Mucosa of stomach (tissue), 1 donor: ENCODE results near the gene HHATL.

Experiments used
- H3K27me3 ChIP-seq: one replicate; pipeline ENCODE4 v1.7.0; 2013; ENCODE audit warnings: mild to moderate bottlenecking, low read length; ENCODE audit not compliant: control insufficient read depth, insufficient read depth
- H3K36me3 ChIP-seq: one replicate; pipeline ENCODE4 v1.7.0; 2013; ENCODE audit warnings: low read length; ENCODE audit not compliant: control insufficient read depth, insufficient read depth
- H3K4me1 ChIP-seq: one replicate; pipeline ENCODE4 v1.7.0; 2013; ENCODE audit warnings: mild to moderate bottlenecking, low read length; ENCODE audit not compliant: control insufficient read depth, insufficient read depth
- H3K4me3 ChIP-seq: one replicate; pipeline ENCODE4 v1.7.0; 2013; ENCODE audit warnings: low read length
- H3K9ac ChIP-seq: one replicate; pipeline ENCODE4 v1.7.0; 2013; ENCODE audit warnings: mild to moderate bottlenecking, low read length, moderate library complexity
- H3K9me3 ChIP-seq: one replicate; pipeline ENCODE4 v1.7.0; 2013; ENCODE audit warnings: mild to moderate bottlenecking, low read length, moderate library complexity; ENCODE audit not compliant: control insufficient read depth
- donor health status: Pancreatic carcinoma.

HHATL gene

DNA sequence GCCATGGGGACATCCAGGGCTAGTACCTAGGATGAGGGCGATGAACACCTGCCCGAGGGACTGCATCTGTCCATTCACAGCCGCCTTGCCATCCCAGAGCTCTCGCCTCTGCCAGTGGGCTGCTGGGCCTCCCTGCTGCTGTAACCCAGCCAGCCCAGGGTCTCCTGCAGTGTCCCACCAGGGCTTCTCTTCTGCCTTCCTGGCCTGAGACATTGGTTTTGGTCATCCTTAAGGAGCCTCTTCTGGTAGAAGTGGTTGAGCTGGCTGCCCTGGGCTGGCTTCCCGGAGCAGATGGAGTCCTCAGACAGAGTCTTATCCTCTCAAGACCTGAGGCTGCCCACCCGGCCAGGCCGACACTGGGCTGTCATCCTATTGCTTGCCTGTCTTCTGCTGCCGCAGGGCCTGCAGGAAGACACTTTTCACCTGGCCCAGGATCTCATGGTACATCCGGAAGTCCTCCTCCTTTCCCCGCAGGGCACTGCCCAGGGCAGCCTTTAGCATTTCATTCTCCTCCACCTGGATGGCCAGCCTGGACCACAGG is 6.1 kb upstream of the HHATL start:
- Histone ChIP-seq H3K9me3 (no peaks in the 10 kb centered on the region), H3K4me3 (no peak overlapping the region), H3K27me3 (peaks cover 8% of the 10 kb centered on the region), H3K9ac (no peak overlapping the region), H3K36me3 (no peaks in the 10 kb centered on the region), H3K4me1 (no peaks in the 10 kb centered on the region)

DNA sequence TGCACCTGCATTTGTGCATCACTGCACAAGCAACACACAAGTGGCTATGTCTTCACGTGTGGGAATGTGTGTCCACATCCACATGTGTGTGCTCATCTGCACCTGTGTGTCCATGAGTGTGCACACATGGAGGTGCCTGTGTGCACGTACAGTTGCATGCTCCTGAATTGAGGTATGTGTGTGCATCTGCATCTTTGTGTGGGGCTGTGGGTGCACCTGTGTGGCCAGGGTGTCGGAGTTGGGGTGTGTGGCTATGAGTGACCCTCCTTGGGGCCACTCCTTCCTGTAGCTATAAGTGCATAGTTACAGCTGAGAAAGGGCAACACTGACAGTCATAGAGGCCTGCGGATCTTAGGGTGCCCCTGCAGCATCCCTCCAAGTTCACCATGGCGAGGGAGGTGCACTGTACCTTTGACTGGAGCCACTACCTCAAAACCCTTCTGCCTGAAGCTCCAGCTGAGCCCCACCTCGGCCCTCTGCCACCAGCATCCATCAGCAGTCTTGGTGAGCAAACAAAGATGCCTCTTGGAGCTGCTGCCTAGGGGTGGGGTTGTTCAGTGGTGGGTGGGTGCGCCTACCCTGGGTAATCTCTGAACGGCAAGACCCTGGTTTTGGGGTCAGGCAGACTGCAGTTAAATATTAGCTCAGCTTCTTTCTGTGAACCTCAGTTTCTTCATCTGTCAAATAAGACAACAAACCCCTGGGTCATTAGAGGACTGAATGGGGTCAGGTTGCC is 5.2 kb upstream of the HHATL start:
- Histone ChIP-seq H3K9me3 (no peaks in the 10 kb centered on the region), H3K36me3 (no peaks in the 10 kb centered on the region), H3K4me1 (no peaks in the 10 kb centered on the region), H3K4me3 (no peak overlapping the region), H3K9ac (no peak overlapping the region), H3K27me3 (peaks cover 7% of the 10 kb centered on the region)

DNA sequence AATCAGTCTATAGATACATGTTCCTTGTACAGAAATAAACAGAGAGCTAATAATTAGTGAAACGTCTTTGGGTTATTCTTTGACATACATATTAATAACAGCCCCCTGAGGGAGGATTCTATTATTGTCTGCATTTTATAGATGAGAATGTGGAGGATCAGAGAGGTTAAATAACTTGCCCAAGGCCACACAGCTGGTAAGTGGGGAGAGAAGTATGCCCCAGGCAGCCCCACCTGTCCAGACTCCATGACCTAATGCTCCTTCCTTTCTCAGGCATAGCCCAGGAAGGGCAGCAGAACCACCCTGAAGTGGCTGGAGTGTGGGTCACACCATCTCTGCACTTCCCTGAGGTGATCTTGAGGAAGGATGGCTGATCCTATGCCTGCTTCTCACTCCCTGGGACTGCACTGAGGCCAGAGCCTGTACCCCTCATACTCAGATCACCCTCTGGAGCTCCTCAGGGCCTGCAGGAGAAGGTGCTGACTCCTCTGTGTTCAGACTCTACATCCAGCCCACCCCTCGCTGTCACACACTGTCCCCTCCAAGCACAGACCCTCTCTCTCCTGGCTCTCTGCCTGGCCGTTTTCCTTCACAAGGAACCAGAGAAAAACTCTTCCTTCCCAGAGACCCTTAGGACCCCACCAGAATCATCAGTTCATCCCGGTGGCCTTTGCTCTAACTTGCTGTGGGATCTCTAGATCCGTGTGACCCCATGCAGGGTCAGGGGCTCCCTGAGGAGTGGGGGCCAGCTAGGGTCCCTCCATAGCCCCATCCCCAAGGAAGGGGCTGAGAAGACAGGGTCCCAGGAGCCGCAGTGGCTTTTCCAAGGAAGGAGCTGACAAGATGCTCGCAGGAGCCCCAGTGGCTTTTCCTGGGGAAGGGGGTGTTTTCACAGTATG is 4.4 kb upstream of the HHATL start:
- H3K9me3 ChIP-seq = no peaks in the 10 kb centered on the region
- H3K27me3 ChIP-seq = peaks cover 3% of the 10 kb centered on the region
- no peaks in the 10 kb centered on the region for H3K4me1 ChIP-seq
- no peak overlapping the region for H3K9ac ChIP-seq
- no peaks in the 10 kb centered on the region for H3K36me3 ChIP-seq
- H3K4me3 ChIP-seq = no peak overlapping the region

DNA sequence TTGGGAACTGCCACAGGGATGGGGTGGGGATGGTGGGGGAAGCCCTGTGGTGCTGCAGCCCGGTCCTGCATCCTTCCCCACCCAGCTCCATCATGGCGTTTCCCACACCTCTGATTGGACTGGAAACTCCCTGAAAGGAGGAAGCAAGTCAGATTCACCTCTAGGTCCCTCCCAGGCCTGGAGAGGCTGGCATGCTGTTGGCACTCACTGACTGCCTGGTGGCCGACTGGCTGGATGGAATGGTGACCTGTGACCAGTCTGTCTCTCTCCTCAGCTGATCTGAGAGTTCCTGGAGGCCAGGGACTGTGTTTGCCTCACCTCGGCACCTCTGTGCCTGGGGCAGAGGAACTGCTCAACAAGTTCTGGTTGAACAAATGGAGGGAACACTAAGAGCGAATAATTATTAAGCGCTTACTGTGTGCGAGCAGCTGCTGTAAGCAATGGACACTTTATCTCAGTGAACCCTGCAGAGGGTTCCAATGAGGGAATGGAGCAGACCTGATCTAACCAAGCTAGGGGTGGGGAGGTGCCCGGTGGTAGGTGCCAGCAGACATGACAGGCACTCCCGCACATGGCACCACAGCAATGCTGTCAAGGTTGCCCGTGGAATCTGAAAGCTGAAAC is 3.5 kb upstream of the HHATL start:
- H3K4me3 ChIP-seq = no peak overlapping the region
- no peaks in the 10 kb centered on the region for H3K36me3 ChIP-seq
- no peaks in the 10 kb centered on the region for H3K9me3 ChIP-seq
- peaks cover 6% of the 10 kb centered on the region for H3K27me3 ChIP-seq
- no peaks in the 10 kb centered on the region for H3K4me1 ChIP-seq
- H3K9ac ChIP-seq = no peak overlapping the region

DNA sequence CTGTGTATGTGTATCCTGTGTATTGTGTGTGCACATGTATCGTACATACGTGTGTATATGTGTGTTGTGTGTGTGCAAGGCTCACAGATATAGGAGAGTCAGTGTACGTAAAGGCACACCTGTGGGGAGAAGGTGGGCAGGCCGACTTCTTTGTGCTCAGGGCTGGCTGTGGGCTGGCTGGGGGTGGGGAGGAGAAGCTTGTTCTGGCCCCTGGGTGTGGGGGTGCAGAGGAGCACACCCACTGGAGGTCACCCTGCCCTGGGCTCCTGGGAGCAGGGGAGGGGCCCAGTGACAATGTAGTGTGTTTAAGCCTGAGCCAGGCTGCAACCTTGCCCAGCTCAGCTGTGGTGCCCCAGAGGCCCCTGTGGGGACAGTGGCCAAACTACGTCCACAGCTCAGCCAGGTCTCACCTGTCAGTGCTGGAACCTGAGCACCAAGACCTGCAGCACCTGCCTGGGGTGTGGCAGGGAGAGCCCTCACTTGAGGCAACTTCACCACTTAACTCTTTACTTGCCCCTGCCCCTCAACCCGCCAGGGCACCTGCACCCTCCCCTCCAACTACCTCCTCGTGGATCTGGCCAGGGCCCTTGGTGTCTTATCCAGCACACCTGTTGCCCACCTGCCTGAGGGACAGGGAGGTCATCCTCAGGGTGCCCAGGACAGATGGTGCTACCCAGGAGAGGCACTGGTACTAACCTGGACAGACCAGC is 2.6 kb upstream of the HHATL start:
- H3K4me3 ChIP-seq = no peak overlapping the region
- H3K9me3 ChIP-seq = no peaks in the 10 kb centered on the region
- H3K36me3 ChIP-seq = no peaks in the 10 kb centered on the region
- H3K4me1 ChIP-seq = no peaks in the 10 kb centered on the region
- H3K27me3 ChIP-seq = peaks cover 7% of the 10 kb centered on the region
- H3K9ac ChIP-seq = no peak overlapping the region

DNA sequence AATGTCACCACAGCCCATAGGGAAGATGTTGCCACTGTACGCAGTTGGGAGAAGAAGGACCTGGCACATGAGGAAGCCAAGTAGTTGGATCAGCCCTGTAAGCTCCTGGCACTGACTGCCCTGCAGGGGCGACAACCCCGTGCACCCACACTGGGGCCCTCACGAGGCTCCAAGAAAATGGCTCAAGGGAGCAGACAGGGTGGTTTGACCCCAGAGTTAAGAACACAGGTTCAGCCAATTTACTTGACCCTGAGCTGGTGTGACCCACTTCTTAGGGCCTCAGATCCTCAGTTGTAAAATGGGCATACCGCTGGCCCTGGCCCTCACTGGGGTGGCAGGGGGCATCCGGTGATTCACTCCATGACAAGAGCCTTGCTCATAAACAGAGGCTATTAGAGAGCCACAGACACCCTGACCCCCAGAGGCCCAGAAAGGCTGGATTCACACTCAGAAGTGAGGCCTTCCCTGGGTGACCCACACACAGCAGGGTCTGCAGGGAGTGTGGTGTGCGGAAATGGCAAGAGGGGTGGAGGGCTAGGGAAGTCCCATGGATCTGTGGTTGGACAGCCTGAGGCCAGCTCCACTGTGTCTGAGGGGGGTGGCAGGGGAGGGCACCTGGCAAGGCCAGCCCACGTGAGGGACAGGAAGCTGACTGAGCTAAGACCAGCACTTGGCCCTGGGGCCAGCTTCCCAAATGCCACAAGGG is 1.7 kb upstream of the HHATL start:
- Histone ChIP-seq H3K4me3 (no peak overlapping the region), H3K36me3 (no peaks in the 10 kb centered on the region), H3K27me3 (peaks cover 7% of the 10 kb centered on the region), H3K4me1 (no peaks in the 10 kb centered on the region), H3K9me3 (no peaks in the 10 kb centered on the region), H3K9ac (no peak overlapping the region)

DNA sequence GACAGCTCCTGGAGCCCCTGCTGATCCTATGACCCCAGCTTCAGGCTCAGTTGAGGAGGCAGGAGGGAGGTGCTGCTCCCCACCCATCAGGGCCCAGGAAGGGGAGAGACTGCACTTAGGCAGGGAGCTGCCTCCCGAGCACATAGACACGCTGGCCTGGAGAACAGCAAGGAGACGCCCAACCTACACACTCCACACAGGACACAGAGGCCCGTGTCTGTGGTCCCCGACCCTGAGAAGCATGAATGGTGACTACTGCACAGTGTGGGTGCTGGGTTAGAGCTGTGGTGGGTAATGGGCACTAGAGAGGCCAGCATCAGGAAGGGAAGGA is 1.1 kb upstream of the HHATL start:
- no peaks in the 10 kb centered on the region for H3K4me1 ChIP-seq
- H3K9ac ChIP-seq = no peak overlapping the region
- no peaks in the 10 kb centered on the region for H3K36me3 ChIP-seq
- H3K4me3 ChIP-seq = no peak overlapping the region
- H3K9me3 ChIP-seq = no peaks in the 10 kb centered on the region
- H3K27me3 ChIP-seq = peaks cover 7% of the 10 kb centered on the region

DNA sequence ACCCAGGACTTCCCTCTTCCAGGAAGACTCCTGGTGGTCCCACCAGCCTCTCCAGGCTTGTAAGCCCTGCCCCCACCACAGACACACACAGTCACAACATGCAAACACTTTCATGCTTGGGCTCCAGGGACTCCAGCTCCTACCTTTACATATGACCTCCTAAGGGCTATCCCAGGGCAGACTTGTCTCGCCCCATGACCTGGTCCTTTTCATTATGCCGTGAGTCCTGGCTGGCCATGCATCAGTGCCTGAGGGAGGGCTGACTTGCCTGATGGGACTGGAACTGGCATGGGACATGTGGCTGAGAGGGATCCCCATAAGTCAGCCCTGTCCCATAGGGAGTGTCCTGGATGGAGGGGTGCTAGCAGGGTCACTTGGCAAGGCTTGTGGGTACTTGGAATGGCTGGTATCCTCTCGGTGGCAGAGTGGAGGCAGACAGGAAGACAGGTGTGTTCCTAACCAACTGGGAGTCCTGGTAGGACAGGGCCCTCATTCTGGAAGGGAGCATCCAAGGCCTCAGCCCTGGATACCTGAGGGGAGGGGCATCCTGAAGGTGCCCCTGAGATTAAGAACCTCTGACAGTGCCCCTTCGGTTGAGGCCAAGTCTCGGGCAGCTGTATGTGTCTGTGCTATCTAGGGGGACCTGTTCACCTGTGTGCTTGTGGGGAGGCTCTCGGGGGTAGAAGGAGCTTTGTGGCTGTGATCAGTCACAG is 540 bp upstream of the HHATL start:
- H3K9ac ChIP-seq = no peak overlapping the region

DNA sequence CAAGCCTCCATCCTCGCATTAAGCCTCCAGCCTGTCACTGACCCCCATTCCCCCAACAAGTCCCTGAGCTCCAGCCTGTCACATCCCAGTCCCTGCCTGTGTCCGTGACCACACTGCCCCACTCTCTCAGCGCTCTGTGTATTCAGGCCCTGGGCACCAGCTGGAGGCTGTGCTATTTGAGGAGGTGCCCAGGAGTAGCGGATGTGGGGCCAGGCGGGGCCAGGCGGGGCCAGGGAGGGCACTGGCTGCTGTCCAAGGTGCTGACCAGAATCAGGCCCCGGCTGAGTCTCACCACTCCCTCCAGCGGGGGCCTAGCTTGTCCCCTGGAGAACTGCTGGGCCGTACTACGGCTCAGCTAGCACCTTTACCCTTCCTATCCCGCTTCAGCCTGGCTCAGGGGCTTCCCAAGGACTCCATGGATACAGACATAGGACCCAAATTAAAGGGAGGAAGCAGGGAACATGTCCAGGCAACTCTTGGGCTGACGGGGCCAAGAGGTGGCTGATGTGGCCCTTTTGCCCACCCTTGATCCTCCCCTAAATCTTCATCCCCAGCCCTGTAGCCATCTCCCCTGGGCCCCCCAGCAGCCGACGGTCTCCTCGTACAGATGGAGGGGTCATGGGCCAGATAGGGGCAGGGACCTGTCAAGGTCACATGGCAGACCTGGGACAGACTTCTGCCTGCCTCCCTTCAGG is 1.1 kb downstream of the HHATL start:
- no peaks in the 10 kb centered on the region for H3K9me3 ChIP-seq
- peaks cover 4% of the 10 kb centered on the region for H3K27me3 ChIP-seq
- H3K9ac ChIP-seq = no peak overlapping the region
- no peaks in the 10 kb centered on the region for H3K36me3 ChIP-seq
- no peak overlapping the region for H3K4me3 ChIP-seq
- no peaks in the 10 kb centered on the region for H3K4me1 ChIP-seq

More for the DNA sequence above, 540 bp upstream of the HHATL start:
- Histone ChIP-seq H3K4me3 (no peak overlapping the region), H3K27me3 (peaks cover 7% of the 10 kb centered on the region), H3K36me3 (no peaks in the 10 kb centered on the region), H3K4me1 (no peaks in the 10 kb centered on the region), H3K9me3 (no peaks in the 10 kb centered on the region)

DNA sequence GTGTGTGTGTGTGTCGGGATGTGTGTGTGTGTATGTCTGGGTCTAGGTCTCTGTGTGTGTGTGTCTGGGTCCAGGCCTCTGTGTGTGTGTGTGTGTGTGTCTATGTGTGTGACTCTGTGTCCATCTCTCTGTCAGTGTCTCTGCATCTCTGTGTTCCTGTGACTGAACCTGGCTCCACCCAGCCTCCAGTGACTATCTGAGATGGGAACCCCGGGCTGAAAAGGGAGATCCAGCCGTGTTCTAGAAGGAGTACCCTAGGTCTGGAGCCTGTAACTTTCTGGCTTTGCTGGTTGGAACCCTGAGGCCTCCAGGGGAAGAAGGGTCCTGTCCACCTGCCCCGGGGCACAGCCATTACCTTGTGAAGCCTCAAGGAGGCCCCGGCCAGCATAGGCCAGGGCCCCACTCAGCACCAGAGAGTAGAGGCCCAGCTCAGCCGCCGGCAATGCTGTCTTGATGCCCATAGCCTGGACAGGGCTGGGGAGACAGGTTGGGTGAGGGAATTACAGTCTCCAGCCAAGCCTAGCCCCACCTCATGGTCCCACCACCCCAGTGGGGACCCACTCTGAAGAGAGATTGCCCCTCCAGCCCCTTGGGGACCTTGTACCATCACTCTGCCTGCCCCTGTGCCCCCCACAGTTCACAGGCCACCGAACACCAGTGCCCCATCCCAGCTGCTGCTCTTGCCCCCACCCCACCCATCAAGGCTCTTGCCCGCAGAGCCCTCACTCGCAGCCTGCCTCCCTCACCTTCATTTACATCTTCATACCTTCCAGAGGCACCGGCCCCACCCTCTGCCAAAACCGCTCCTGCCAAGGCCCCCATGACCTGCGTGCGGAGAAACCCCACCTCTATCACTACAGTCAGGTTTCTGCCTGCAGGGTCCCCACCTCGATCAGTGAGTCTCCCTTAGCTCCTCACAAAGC is 2.0 kb downstream of the HHATL start:
- no peaks in the 10 kb centered on the region for H3K4me1 ChIP-seq
- no peak overlapping the region for H3K4me3 ChIP-seq
- no peaks in the 10 kb centered on the region for H3K36me3 ChIP-seq
- no peaks in the 10 kb centered on the region for H3K9me3 ChIP-seq
- H3K27me3 ChIP-seq = peaks cover 4% of the 10 kb centered on the region
- no peak overlapping the region for H3K9ac ChIP-seq
